ENCODE measurements around the gene UTS2B.

UTS2B gene

GRCh38 chr3:191361456-191361855 is 31.1 kb upstream of the UTS2B start:
- POLR2A ChIA-PET: no interaction called here
- WGBS (ENCODE audit: insufficient coverage): 91% methylated on average over 1 of the region's 1 CpG
- H3K4me1 ChIP-seq (ENCODE audit: control extremely low read depth in 1 of 4, control insufficient read depth in 4 of 4, insufficient read depth in 4 of 4, low read length in 3 of 4): no peaks in the 10 kb centered on the region
- H3K9me3 ChIP-seq (ENCODE audit: control extremely low read depth in 1 of 5, control insufficient read depth in 4 of 5, insufficient read depth in 2 of 5, low read depth in 1 of 5, low read length in 4 of 5): no peaks in the 10 kb centered on the region
- H3K27me3 ChIP-seq (replicated peaks in 2 of 5; ENCODE audit: control insufficient read depth in 4 of 5, insufficient read depth in 5 of 5, low read length in 4 of 5): no peaks in the 10 kb centered on the region
- no peak overlapping the region for H3K4me3 ChIP-seq (ENCODE audit: control insufficient read depth in 1 of 7, extremely low read depth in 1 of 7, insufficient read depth in 4 of 7, low read depth in 2 of 7, low read length in 6 of 7)
- no peak overlapping the region for H3K27ac ChIP-seq (ENCODE audit: insufficient read depth in 1 of 2, low read depth in 1 of 2, low read length in 2 of 2, poor library complexity in 1 of 2, severe bottlenecking in 2 of 2)
- CTCF ChIA-PET: no interaction called here
- peaks cover 0 to 33% (median 6%) of the 10 kb centered on the region in 4 experiments for H3K36me3 ChIP-seq (ENCODE audit: control insufficient read depth in 4 of 4, insufficient read depth in 4 of 4, low read length in 3 of 4)
- DNase-seq: no peak

GRCh38 chr3:191360620-191361019 is 30.3 kb upstream of the UTS2B start:
- H3K4me3 ChIP-seq (ENCODE audit: control insufficient read depth in 1 of 7, extremely low read depth in 1 of 7, insufficient read depth in 4 of 7, low read depth in 2 of 7, low read length in 6 of 7): no peak overlapping the region
- no peaks in the 10 kb centered on the region for H3K4me1 ChIP-seq (ENCODE audit: control extremely low read depth in 1 of 4, control insufficient read depth in 4 of 4, insufficient read depth in 4 of 4, low read length in 3 of 4)
- ChIA-PET POLR2A (no interaction called here), CTCF (no interaction called here)
- no peaks in the 10 kb centered on the region for H3K27me3 ChIP-seq (replicated peaks in 2 of 5; ENCODE audit: control insufficient read depth in 4 of 5, insufficient read depth in 5 of 5, low read length in 4 of 5)
- WGBS (ENCODE audit: insufficient coverage): 100% methylated on average over 2 of the region's 3 CpGs
- DNase-seq: no peak
- H3K27ac ChIP-seq (ENCODE audit: insufficient read depth in 1 of 2, low read depth in 1 of 2, low read length in 2 of 2, poor library complexity in 1 of 2, severe bottlenecking in 2 of 2): no peak overlapping the region
- peaks cover 0 to 33% (median 6%) of the 10 kb centered on the region in 4 experiments for H3K36me3 ChIP-seq (ENCODE audit: control insufficient read depth in 4 of 4, insufficient read depth in 4 of 4, low read length in 3 of 4)
- H3K9me3 ChIP-seq (ENCODE audit: control extremely low read depth in 1 of 5, control insufficient read depth in 4 of 5, insufficient read depth in 2 of 5, low read depth in 1 of 5, low read length in 4 of 5): no peaks in the 10 kb centered on the region

GRCh38 chr3:191358929-191359328 is 28.6 kb upstream of the UTS2B start:
- WGBS (ENCODE audit: insufficient coverage): 100% methylated on average over 2 of the region's 2 CpGs
- peaks cover 0 to 33% (median 6%) of the 10 kb centered on the region in 4 experiments for H3K36me3 ChIP-seq (ENCODE audit: control insufficient read depth in 4 of 4, insufficient read depth in 4 of 4, low read length in 3 of 4)
- no peaks in the 10 kb centered on the region for H3K4me1 ChIP-seq (ENCODE audit: control extremely low read depth in 1 of 4, control insufficient read depth in 4 of 4, insufficient read depth in 4 of 4, low read length in 3 of 4)
- no peak overlapping the region for H3K27ac ChIP-seq (ENCODE audit: insufficient read depth in 1 of 2, low read depth in 1 of 2, low read length in 2 of 2, poor library complexity in 1 of 2, severe bottlenecking in 2 of 2)
- CTCF ChIA-PET: no interaction called here
- no peaks in the 10 kb centered on the region for H3K27me3 ChIP-seq (replicated peaks in 2 of 5; ENCODE audit: control insufficient read depth in 4 of 5, insufficient read depth in 5 of 5, low read length in 4 of 5)
- POLR2A ChIA-PET: no interaction called here
- H3K9me3 ChIP-seq (ENCODE audit: control extremely low read depth in 1 of 5, control insufficient read depth in 4 of 5, insufficient read depth in 2 of 5, low read depth in 1 of 5, low read length in 4 of 5): no peaks in the 10 kb centered on the region
- H3K4me3 ChIP-seq (ENCODE audit: control insufficient read depth in 1 of 7, extremely low read depth in 1 of 7, insufficient read depth in 4 of 7, low read depth in 2 of 7, low read length in 6 of 7): no peak overlapping the region
- DNase-seq: no peak

GRCh38 chr3:191357909-191358308 is 27.6 kb upstream of the UTS2B start:
- POLR2A ChIA-PET: no interaction called here
- Histone ChIP-seq H3K9me3 (ENCODE audit: control extremely low read depth in 1 of 5, control insufficient read depth in 4 of 5, insufficient read depth in 2 of 5, low read depth in 1 of 5, low read length in 4 of 5) (no peaks in the 10 kb centered on the region), H3K27ac (ENCODE audit: insufficient read depth in 1 of 2, low read depth in 1 of 2, low read length in 2 of 2, poor library complexity in 1 of 2, severe bottlenecking in 2 of 2) (no peak overlapping the region), H3K27me3 (replicated peaks in 2 of 5; ENCODE audit: control insufficient read depth in 4 of 5, insufficient read depth in 5 of 5, low read length in 4 of 5) (no peaks in the 10 kb centered on the region), H3K4me1 (ENCODE audit: control extremely low read depth in 1 of 4, control insufficient read depth in 4 of 4, insufficient read depth in 4 of 4, low read length in 3 of 4) (no peaks in the 10 kb centered on the region), H3K36me3 (ENCODE audit: control insufficient read depth in 4 of 4, insufficient read depth in 4 of 4, low read length in 3 of 4) (peaks cover 0 to 29% (median 6%) of the 10 kb centered on the region in 4 experiments), H3K4me3 (ENCODE audit: control insufficient read depth in 1 of 7, extremely low read depth in 1 of 7, insufficient read depth in 4 of 7, low read depth in 2 of 7, low read length in 6 of 7) (no peak overlapping the region)
- 96% methylated on average over 5 of the region's 6 CpGs for WGBS (ENCODE audit: insufficient coverage)
- CTCF ChIA-PET: no interaction called here
- no peak for DNase-seq

GRCh38 chr3:191356631-191357439 is 26.5 kb upstream of the UTS2B start:
- H3K4me3 ChIP-seq (ENCODE audit: control insufficient read depth in 1 of 7, extremely low read depth in 1 of 7, insufficient read depth in 4 of 7, low read depth in 2 of 7, low read length in 6 of 7): no peak overlapping the region
- POLR2A ChIA-PET: no interaction called here
- 93% methylated on average over 4 of the region's 5 CpGs for WGBS (ENCODE audit: insufficient coverage)
- H3K4me1 ChIP-seq (ENCODE audit: control extremely low read depth in 1 of 4, control insufficient read depth in 4 of 4, insufficient read depth in 4 of 4, low read length in 3 of 4): no peaks in the 10 kb centered on the region
- no peaks in the 10 kb centered on the region for H3K9me3 ChIP-seq (ENCODE audit: control extremely low read depth in 1 of 5, control insufficient read depth in 4 of 5, insufficient read depth in 2 of 5, low read depth in 1 of 5, low read length in 4 of 5)
- H3K36me3 ChIP-seq (ENCODE audit: control insufficient read depth in 4 of 4, insufficient read depth in 4 of 4, low read length in 3 of 4): peaks cover 0 to 25% (median 6%) of the 10 kb centered on the region in 4 experiments
- DNase-seq: no peak
- CTCF ChIA-PET: no interaction called here
- H3K27me3 ChIP-seq (replicated peaks in 2 of 5; ENCODE audit: control insufficient read depth in 4 of 5, insufficient read depth in 5 of 5, low read length in 4 of 5): no peaks in the 10 kb centered on the region
- H3K27ac ChIP-seq (ENCODE audit: insufficient read depth in 1 of 2, low read depth in 1 of 2, low read length in 2 of 2, poor library complexity in 1 of 2, severe bottlenecking in 2 of 2): no peak overlapping the region

- no CpG with 5 or more reads among the region's 4 CpGs for WGBS (ENCODE audit: insufficient coverage)
- no peak for DNase-seq
- no peaks in the 10 kb centered on the region for H3K9me3 ChIP-seq (ENCODE audit: control extremely low read depth in 1 of 5, control insufficient read depth in 4 of 5, insufficient read depth in 2 of 5, low read depth in 1 of 5, low read length in 4 of 5)
- no peak overlapping the region for H3K4me3 ChIP-seq (ENCODE audit: control insufficient read depth in 1 of 7, extremely low read depth in 1 of 7, insufficient read depth in 4 of 7, low read depth in 2 of 7, low read length in 6 of 7)
- no peak overlapping the region for H3K27ac ChIP-seq (ENCODE audit: insufficient read depth in 1 of 2, low read depth in 1 of 2, low read length in 2 of 2, poor library complexity in 1 of 2, severe bottlenecking in 2 of 2)
- POLR2A ChIA-PET: no interaction called here
- H3K27me3 ChIP-seq (replicated peaks in 2 of 5; ENCODE audit: control insufficient read depth in 4 of 5, insufficient read depth in 5 of 5, low read length in 4 of 5): no peaks in the 10 kb centered on the region
- no peaks in the 10 kb centered on the region for H3K4me1 ChIP-seq (ENCODE audit: control extremely low read depth in 1 of 4, control insufficient read depth in 4 of 4, insufficient read depth in 4 of 4, low read length in 3 of 4)
- H3K36me3 ChIP-seq (ENCODE audit: control insufficient read depth in 4 of 4, insufficient read depth in 4 of 4, low read length in 3 of 4): peaks cover 0 to 12% (median 3%) of the 10 kb centered on the region in 4 experiments
- CTCF ChIA-PET: no interaction called here
These were observed 25.1 kb upstream of the UTS2B start for GRCh38 chr3:191355406-191355805.

- no peaks in the 10 kb centered on the region for H3K4me1 ChIP-seq (ENCODE audit: control extremely low read depth in 1 of 4, control insufficient read depth in 4 of 4, insufficient read depth in 4 of 4, low read length in 3 of 4)
- no peak for DNase-seq
- no peak overlapping the region for H3K27ac ChIP-seq (ENCODE audit: insufficient read depth in 1 of 2, low read depth in 1 of 2, low read length in 2 of 2, poor library complexity in 1 of 2, severe bottlenecking in 2 of 2)
- POLR2A ChIA-PET: no interaction called here
- H3K36me3 ChIP-seq (ENCODE audit: control insufficient read depth in 4 of 4, insufficient read depth in 4 of 4, low read length in 3 of 4): peaks cover 0 to 8% (median 0%) of the 10 kb centered on the region in 4 experiments
- no peaks in the 10 kb centered on the region for H3K9me3 ChIP-seq (ENCODE audit: control extremely low read depth in 1 of 5, control insufficient read depth in 4 of 5, insufficient read depth in 2 of 5, low read depth in 1 of 5, low read length in 4 of 5)
- 90% methylated on average over 7 of the region's 7 CpGs for WGBS (ENCODE audit: insufficient coverage)
- H3K27me3 ChIP-seq (replicated peaks in 2 of 5; ENCODE audit: control insufficient read depth in 4 of 5, insufficient read depth in 5 of 5, low read length in 4 of 5): no peaks in the 10 kb centered on the region
- CTCF ChIA-PET: no interaction called here
- H3K4me3 ChIP-seq (ENCODE audit: control insufficient read depth in 1 of 7, extremely low read depth in 1 of 7, insufficient read depth in 4 of 7, low read depth in 2 of 7, low read length in 6 of 7): no peak overlapping the region
These were observed 22.9 kb upstream of the UTS2B start for GRCh38 chr3:191353022-191353777.

All from common myeloid progenitor, CD34-positive (primary cell).